Stimulated activated CD4-positive, alpha-beta T cell treated with anti-CD3 and anti-CD28 coated beads, Interleukin-2, amount 100 ng/mL, for 4 hours (primary cell): ENCODE data around the gene ANO5.
"Not testable (repeated sequence)": the region's sequence is repeated elsewhere in the genome, so short reads cannot be mapped to it uniquely, and the experiment has no call there.

Experiments used
- DNase-seq: peaks from one replicate; pipeline ENCODE4 v3.0.0-alpha.2; 2020; ENCODE audit warnings: low read depth

The ANO5 gene

DNA sequence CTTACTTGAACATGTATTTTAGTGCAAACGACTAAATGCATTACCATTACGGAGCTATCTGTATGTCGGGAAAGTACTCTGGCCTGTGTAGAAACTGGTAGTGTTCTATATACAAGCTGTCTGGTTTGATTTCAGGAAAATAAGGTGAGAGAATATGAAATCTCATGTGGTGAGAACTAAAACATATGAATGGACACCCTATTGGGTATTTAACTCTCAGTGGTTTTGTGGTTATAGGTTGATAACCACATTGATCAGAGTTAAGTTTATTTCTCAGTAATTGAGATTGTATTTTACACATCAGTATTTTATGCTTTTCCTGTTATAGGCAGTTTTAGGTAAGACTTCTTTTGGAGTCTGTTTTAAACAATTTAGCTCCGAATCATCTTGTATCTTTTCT, 10.4 kb downstream of the ANO5 start:
- no peak for DNase-seq

DNA sequence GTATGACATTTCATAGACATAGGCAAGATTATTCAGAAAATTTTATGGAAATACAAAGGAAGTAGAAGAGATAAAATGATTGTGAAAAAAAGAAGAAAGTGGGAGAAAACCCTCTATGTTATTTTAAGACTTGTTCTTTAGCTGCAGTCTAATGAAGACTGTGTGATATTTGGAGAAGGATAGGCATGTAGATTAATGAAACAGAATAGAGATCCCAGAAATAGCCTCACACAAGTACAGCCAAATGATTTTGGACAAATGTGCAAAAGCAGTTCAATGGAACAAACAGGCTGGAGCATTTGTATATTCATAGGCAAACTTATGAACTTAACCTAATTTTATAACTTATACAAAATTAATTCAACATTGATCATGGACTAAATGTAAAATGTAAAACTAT, 14.3 kb downstream of the ANO5 start:
- no peak for DNase-seq

DNA sequence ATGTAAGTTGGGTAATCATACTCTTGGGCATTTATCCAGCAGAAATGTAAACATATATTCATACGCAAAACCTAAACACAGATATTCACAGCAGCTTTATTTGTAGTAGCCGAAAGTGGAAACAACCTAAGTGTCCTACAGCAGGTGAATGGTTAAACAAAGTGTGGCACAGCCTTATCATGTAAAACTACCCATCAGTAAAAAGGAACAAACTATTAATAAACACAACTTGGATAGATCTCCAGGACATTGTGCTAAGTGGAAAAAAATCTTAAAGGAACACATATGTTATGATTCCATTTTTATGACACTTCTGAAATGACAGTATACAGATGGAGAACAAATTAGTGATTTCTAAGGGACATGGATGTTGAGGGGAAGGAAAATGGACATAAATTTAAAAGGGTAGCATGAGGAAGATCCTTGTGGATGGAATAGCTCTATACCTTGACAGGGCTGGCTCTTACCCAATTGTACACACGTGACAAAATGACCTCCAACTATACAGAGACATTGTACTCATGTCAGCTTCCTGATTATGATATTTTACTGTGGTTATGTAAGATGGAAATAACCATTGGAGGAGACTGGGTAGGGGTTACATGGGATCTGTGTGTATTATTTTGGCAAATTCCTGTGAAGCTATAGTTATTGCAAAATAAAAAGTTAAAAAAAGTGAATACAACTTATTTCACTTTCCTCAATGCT, 15.4 kb downstream of the ANO5 start:
- DNase-seq = no peak

DNA sequence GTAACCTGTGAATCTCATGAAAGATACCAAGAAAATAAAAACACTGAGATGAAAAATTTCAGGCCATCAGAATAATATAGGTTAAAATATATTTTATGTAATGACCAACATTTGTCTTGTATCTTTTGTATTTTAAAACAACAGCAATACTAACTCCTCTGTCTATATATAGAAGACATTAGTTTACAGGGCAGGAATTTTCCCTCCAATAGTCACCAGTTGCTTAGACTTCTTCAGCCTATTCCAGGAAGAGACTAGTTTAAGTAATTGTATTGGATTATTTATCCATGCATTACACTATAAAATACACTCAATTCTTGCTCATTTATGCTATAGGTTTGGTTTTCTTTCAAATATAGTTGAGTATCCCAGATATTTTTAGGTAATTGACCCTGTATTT, 24.1 kb downstream of the ANO5 start:
- no peak for DNase-seq

DNA sequence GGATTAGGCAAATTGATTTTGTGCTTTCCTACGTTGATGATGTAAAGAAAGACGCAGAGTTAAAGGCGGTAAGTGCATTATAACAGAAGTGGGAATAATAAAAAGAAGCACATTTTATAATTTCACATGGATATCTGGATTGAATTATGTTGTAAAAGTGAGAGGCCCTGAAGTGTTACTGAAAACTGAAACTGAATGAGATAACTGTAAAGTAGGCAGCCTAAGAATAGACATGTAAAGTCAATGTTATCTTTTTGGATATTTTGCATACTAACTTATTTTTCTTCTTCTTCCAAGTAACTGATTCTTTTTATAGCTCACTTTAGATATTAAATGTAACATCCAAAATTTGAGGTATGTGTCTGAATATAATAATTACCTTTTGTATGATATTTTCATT, 28.3 kb downstream of the ANO5 start:
- DNase-seq = no peak

DNA sequence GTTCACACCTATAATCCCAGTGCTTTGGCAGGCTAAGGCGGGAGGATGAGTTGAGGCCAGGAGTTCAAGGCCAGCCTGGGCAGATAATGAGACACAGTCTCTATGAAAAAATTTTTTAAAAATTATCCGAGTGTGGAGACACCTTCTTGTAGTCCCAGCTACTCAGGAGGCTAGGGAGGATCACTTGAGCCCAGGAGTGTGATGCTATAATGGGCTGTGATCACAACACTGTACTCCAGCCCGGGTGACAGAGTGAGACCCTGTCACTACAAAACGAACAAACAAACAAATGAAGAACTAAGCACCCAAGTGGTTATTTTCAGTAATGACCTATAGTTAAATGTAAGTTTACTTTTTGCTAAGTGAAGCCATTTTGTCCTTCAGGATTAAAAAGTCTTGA, 32.3 kb downstream of the ANO5 start:
- no peak for DNase-seq

DNA sequence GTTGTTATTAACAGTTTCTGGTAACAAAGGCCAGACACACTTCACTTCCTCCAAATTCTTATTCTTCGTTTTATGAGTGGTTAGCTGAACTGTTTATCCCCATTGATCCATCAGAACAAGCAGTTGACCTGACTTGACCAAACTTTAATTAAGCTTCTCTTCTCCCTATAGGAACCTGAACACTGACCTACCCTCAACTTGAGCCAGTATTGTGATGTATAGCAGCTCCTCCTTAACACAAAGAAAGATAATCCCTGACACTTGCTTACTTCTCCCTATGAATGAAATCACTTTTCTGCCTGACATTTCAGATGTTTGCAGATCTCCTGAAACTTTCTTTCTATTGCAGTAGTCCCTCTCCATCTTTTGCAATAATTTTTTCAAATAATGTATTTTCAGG, 41.9 kb downstream of the ANO5 start:
- no peak for DNase-seq

DNA sequence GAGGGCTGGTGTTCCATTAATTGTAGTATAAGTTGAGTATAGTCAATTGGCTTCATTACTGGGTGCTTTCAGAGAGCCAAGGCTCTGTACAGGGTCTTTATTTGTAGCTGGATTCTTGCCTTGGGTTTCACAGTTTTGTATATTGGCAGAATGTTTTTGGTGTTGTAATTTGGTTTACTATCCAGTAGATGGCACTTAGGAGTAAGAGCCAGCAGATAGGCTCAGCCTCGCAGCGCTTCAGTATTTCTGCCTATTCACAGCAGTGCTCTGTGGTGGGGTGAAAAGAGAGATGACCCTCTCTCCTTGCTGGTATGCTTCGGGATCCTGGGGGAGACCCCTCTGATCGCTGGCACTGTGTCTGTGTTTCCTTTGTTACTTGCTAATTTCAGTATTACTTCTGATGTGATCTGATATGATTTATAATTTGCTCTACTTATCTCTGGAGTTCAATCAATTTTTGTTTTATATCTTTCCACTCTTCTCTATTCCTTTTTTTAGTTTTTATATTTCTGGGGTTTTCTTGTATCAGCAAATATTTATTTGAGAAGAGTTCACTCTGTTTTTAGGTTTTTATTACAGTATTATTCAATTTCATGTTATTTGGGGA, 52.2 kb downstream of the ANO5 start:
- DNase-seq = no peak

DNA sequence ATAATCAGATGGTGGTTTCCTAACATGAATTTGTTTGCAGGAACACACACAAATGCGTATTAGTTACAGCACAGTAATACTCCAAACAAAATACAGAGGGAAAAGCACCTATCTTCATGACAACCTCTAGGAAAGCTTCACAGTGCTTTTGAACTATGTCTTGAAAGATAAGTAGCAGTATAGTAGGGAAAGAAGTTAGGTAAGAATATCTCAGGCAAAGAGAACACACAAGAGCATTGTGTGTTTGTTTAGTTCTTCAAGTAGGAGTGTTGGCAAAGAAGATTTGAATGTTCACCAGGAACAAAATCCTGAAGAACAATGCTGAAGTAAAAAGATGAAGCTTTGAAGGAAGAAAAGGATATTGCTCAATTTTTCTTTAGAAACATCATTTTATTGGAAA, 54.1 kb downstream of the ANO5 start:
- DNase-seq = no peak

DNA sequence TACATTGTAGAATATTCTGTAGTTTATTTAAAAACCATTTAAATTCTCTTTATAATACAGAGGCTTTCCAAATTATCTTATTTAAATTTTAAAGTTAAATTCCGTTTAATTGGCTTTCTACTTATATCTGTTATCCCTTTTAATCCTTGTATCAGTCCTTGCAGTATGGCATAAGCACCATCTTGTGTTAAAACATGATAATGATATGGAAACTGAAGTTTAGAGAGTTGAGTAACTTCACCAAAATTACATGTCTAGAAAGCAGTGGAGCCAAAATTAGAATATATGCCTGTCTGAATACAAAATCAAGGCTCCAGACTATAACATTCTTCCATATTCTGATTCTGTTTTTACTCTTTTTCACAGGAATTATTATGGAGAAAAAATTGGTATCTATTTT, 57.0 kb downstream of the ANO5 start:
- DNase-seq = no peak

DNA sequence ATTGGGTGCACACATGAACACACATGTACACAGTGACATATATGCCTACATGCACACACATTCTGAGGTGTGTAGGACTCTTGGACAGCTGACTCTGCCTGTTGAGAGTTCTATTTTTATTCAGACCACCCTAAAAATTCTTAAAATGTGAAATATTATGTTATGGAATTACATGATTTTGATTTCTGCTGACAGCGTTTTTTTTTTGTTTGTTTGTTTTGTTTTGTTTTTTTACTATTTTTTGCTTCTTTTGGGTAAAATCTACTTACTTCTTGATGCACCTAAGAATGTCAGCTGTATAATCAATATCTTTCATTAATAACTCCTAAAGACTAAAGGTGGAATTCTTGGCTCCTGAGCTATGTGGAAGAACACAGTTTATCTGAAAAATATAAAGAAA, 64.0 kb downstream of the ANO5 start:
- no peak for DNase-seq

DNA sequence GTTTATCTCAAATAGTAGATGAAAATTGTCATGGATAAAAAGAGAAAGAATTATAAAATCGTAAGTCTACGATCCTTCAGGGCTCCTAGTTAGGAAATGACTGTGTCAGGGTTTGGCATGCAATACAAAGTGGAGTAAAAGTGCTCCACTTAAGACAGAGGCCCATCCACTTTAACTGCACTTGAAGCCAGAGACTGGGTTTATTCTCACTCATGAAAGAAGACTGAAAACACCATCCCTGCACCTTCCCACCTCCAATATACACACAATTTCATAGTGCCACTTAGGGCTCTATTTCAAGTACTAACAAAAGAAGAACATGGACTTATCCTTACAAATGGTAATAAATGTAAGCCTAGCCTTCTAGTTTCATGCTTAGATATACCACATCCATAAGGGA, 70.7 kb downstream of the ANO5 start:
- no peak for DNase-seq

DNA sequence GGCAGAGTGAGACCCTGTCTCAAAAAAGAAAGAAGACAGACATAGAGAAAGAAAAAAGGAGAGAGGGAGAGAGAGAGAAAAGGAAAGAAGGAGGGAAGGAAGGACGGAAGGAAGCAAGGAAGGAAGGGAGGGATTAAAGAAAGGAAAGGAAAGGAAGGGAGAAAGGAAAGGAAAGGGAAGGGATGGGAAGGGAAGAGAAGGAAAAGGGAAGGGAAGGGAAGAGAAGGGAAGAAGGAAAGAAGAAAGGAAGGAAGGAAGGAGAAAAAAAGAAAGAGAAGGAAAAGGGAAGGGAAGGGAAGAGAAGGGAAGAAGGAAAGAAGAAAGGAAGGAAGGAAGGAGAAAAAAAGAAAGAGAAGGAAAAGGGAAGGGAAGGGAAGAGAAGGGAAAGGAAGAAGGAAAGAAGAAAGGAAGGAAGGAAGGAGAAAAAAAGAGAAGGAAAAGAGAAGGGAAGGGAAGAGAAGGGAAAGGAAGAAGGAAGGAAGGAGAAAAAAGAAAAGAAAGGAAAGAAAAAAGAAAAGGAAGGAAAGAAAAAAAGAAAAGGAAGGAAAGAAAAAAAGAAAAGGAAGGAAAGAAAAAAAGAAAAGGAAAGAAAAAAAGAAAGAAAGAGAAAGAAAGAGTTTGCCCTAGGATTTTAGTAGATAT, 76.2 kb downstream of the ANO5 start:
- not testable (repeated sequence) for DNase-seq

DNA sequence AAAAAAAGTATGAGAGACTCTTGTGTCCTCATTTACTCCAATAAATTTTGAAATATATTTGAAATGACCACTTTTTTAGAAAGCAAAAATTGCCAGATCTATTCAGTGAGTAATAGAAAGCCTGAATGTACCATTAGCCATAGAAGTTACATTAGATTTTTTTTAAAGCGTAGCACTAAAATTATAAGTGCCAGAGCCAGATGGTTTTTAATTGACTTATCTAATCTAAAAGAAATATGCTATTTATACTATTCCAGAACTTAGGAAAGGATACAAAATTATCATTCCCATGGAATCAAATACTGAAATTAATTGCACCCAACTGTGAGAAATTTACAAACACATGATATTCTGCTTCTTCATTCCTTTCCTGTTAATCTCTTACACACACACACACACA, 80.9 kb downstream of the ANO5 start:
- no peak for DNase-seq

DNA sequence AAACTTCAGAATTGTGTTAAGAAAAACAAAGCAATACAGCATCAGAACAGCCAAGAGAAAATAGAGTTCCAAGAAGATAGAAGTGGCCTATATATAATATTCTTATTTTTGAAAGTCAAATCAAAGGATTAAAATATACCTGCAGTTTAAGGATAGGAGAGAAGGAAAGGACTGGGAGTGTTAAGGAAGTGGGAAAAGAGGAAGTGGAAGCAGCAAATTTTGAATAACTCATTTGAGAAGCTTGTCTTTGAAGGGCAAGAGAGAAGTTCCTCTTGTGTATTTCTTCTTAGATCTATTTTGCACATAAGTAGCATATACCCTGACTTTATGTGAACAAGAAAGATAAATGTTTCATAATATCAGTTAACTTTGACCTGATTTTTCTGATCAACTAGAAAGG, 82.7 kb downstream of the ANO5 start:
- no peak for DNase-seq

DNA sequence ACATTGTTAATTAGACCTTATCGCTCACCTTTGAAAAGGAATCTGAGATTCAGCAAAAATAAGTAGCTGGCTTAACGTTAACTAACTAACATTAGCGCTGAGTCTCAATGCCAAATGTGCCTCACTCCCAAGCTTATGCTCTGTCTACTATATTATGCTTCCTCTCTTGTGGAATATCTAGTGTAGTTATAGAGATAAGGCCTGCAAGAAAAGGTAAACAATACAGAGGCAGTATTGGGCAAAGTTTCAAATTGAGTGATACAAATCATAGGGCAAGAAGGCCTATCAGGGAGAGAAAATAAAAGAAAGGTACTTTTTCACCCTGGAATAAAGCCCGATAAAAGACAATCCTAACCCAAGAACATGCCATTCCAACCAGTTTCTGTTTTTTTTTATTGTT, 83.7 kb downstream of the ANO5 start:
- DNase-seq = no peak

DNA sequence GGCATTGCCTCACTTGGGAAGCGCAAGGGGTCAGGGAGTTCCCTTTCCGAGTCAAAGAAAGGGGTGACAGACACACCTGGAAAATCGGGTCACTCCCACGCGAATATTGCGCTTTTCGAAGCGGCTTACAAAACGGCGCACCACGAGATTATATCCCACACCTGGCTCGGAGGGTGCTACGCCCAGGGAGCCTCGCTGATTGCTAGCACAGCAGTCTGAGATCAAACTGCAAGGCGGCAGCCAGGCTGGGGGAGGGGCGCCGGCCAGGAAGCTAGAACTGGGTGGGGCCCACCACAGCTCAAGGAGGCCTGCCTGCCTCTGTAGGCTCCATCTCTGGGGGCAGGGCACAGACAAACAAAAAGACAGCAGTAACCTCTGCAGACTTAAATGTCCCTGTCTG, 92.1 kb downstream of the ANO5 start:
- DNase-seq = not testable (repeated sequence)

DNA sequence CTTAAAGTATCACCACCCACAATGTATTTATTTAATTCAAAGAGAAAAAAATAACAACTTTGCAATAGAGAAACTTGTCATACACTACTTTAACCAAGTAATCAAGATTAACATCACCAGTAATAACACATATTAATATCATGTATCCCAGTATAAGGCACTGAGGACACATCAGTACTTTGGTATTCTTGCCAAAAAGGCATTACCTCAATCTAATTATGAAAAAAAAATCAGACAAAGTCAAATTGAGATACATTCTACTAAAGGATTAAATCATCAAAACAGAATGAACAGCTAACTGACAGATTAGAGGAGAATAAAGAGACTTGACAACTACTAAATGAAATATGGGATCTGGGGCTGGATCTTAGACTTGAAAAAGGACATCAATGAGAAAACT, 109.5 kb downstream of the ANO5 start:
- no peak for DNase-seq

DNA sequence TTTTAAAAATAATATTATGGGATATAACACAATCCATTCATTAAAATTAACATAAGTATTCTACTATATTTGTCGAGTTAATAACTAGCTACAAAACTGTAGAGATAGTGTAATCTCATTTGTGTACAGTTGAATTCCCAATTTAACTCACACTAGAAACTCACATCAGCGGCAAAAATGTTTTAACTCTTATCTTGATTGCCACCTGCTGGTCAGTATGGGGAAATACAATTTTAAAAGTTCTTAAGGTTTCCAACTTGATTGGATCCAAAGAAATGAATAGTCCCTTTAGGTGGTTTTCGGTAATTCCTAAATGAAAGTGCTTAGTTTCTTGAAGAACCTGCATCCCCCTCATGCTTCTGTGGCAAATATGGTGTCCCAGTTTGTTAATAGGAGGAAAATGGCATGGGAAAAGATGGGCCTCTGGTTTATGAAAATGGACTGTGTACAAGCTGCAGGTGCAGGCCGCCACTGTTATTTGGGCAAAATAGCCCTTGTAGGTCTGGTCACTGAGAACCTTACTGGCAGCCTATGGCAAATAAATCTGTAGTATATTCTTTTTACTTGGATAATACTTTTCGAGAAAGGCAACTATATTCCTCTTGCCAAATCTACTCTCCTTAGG, 111.6 kb downstream of the ANO5 start:
- DNase-seq = no peak

DNA sequence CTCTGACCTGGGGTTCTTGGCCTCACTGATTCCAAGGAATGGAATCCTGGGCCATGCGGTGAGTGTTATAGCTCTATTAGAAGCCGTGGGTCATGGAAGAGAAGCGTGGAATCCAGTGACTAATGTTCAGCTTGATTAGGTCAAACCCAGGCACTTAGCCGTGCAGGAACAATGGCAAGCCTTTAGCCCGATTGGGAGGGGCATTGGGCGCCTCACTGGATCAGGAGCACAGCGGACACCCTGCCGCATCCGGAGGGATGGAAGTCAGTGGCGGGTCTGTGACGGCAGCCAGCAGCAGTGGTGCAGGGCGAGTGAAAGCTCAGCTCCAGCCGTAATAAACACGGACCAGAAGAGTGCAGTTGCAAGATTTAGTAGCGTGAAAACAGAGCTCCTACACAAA, 124.8 kb downstream of the ANO5 start:
- DNase-seq = no peak

DNA sequence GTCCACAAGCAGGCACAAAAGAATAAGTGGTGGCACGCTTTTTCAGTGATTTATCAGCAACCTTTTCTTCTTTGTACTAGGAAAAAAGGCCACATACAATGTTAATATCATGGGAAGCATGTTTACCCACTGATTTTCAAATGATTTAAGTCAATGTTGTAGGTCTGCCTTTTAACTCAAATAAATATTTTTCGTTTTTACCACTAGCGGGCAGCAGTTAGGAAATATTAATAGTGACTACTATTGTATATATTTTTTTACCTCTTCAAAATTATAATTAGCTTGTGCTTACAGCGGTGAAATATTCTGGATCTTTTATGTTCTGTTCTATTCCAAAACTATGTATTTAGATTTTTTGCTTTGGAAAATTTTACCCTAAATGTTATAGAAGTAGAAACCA, 138.9 kb downstream of the ANO5 start:
- no peak for DNase-seq
